NCI-H146 (cell line): ENCODE measurements around the gene CYP51A1.
"Not testable (repeated sequence)": the region's sequence is repeated elsewhere in the genome, so short reads cannot be mapped to it uniquely, and the experiment has no call there.

Experiments used
- DNase-seq: peaks from one replicate; lab custom pipeline; 2025; lab: John Stamatoyannopoulos, UW

CYP51A1 gene

DNA sequence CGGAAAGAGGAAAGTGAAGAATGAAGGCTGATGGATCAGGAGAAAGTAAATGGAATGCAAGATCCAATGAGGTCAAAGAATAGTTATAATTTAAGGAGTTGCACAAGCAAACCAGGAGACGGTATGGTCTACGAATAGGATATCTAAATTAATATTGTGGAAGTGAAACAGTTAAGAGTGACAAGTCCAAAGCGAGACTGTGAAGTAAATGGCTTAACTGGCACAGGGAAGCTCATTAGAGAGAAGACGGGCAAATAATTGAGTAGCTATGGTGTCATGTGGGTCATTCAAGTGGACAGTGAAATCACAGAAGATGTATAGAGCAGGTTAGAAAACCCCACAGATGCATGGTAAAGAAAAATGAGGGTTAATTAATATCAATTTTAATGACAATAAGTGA, 3.2 kb downstream of the CYP51A1 start:
- DNase-seq, result no peak

- no peak for DNase-seq
Measured at GRCh38 chr7:92121681-92122080, 12.6 kb downstream of the CYP51A1 start.

DNA sequence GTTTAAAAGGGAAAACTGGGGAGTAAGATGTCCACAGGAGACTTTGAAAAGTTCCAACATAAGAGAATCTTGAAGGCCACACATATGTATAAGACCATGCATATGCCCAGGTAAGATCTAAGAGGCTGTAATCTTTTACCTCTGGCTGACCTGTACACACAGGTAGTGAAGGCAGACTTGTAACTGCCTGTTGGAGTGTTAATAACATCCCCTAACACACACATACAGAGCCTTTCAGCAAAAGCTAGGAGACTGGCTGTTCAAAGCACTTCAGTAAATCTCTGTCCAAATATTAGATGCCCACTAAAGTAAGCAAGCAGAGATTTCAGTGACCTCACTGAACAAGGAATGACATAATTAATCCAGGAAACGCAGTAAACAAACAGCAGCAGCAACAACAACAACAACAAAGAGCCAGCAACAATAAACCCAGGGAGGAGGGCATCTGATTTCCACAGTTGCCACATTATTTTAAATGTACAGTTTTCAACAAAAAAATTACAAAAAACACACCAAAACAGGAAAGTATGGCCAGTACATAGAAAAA, 15.0 kb downstream of the CYP51A1 start:
- DNase-seq, result no peak

GRCh38 chr7:92116949-92117348, 17.3 kb downstream of the CYP51A1 start:
- no peak for DNase-seq

DNA sequence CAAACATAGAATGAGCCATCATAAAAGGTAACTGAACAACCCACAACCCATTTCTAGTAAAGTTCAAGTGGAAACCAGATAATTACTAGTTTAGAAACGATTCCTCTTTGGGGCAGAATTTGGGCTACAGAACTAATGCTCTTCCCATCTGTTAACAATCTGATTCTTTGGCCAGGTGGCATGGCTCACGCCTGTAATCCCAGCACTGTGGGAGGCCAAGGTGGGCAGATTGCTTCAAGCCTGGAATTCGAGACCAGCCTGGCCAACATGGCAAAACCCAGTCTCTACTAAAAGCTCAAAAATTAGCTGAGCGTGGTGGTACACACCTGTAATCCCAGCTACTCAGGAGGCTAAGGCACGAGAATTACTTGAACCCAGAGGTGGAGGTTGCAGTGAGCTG, 18.5 kb downstream of the CYP51A1 start:
- no peak for DNase-seq

- DNase-seq, result no peak
Measured at GRCh38 chr7:92110857-92111256, 23.4 kb downstream of the CYP51A1 start.

- DNase-seq, result no peak
Measured at GRCh38 chr7:92108821-92109220, 25.5 kb downstream of the CYP51A1 start.

DNA sequence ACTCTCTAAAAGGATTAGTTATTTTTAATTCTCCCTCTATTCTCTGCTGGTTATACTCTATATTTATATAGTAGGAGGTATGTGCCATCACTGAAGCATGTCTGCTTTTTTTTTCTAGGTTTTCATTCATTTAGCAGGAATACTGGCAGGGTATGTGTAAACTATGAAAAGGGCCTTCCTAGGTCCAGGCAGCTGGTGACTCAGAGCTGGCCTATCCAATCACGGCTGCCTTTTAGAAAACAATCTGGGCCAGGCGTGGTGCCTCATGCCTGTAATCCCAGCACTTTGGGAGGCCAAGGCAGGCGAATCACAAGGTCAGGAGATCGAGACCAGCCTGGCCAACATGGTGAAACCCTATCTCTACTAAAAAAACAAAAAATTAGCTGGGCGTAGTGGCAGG, 31.4 kb downstream of the CYP51A1 start:
- DNase-seq, result not testable (repeated sequence)

- no peak for DNase-seq
Measured at GRCh38 chr7:92100534-92100933, 33.7 kb downstream of the CYP51A1 start.

DNA sequence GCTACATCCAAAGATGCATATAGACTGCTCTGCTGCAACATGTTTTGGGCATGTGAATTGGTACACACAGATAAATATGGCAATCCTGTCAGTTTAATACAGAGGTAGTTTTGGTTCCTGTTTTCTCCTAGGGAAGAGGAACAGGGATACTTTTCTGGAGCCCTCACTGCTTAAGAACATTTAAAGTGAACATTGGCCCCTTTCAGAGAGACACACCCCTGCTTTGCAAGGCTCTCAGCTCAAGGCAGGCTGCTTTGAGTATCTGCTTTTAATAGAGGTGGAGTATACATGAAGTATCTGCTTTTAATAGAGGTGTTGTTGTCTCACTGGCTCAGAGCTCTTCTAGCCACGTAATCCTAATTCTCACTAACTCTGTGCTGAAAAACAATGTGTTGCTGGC, 38.9 kb downstream of the CYP51A1 start:
- DNase-seq, result no peak

DNA sequence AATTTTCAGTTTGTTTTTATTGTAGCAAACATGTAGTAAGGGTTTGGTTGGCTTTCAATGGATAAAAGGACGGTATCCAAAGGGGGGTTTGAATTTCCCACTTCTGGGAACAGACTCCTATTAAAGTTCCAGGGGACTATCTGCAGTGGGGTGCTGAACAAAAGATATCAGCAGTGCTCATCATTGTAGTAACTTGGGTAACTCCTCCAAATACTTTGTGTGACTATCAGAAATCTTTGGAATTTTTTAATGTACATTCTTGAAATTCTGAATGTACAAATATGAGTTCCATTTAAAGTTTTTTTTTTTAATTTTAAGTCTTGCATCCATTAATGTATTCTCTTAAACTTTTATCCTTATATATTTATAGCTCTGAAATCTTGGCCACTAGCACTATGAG, 42.1 kb downstream of the CYP51A1 start:
- DNase-seq, result no peak

GRCh38 chr7:92088266-92088665, 46.0 kb downstream of the CYP51A1 start:
- DNase-seq, result no peak

DNA sequence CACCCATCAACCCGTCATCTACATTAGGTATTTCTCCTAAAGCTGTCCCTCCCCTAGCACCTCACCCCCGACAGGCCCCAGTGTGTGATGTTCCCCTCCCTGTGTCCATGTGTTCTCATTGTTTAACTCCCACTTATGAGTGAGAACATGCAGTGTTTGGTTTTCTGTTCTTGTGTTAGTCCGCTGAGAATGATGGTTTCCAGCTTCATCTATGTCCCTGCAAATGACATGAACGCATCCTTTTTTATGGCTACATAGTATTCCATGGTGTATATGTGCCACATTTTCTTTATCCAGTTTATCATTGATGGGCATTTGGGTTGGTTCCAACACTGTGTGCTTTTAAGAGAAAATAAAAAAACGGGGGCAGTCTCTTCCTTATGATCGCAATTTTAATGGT, 50.4 kb downstream of the CYP51A1 start:
- DNase-seq, result not testable (repeated sequence)

DNA sequence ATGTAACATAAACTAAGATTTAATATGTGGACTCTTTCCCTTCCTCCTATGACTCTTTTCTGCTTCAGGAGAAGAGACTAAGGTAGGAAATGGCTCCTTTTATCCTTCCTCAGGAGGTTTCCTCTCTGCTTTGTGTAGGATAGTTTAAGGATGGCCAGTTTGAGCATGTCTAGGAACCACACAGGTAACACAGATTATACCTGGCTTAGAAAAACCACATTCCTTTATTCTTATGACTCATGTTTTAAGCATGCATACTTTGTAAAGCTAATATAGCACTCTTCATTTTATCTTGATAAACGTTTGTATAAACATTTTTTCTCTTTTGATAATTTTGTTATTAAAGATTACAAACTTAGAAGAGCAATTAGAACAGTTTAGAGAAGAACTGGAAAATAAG, 57.8 kb downstream of the CYP51A1 start:
- no peak for DNase-seq

DNA sequence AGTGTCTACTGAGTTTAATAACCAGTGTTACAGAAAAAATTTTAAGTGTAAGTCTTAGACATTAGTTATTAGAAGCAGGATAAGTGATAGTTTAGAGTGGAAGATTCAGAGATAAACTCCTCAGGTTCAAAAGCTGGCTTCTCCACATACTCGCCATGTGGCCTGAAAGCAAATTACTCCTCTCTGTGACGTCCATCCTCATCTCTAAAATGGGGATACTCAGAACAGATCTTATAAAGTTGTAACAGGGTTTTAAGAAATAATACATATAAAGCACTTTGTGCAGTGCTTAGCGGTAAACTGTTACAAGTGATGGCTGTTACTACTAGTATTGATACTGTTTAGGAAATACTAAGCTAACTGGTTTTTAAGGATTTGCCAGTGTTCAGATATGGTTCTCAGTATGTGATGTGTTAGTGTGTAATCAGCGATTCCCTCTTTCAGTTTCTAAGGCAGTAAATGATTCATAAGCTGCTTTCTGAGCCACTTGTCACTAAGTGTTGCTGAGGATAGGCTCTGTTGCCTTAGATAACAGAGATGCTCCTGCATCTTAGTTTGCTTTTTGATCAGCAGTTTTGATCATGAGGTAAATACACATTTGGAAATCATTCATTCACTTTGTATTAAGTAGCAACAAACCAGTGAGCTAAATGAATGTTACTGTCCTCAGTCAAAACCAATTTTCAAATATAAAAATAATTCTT, 58.7 kb downstream of the CYP51A1 start:
- no peak for DNase-seq

GRCh38 chr7:92072708-92073107, 61.6 kb downstream of the CYP51A1 start:
- DNase-seq, result no peak

- no peak for DNase-seq
Measured at GRCh38 chr7:92072121-92072520, 62.2 kb downstream of the CYP51A1 start.

GRCh38 chr7:92071032-92071431, 63.2 kb downstream of the CYP51A1 start:
- DNase-seq, result no peak

DNA sequence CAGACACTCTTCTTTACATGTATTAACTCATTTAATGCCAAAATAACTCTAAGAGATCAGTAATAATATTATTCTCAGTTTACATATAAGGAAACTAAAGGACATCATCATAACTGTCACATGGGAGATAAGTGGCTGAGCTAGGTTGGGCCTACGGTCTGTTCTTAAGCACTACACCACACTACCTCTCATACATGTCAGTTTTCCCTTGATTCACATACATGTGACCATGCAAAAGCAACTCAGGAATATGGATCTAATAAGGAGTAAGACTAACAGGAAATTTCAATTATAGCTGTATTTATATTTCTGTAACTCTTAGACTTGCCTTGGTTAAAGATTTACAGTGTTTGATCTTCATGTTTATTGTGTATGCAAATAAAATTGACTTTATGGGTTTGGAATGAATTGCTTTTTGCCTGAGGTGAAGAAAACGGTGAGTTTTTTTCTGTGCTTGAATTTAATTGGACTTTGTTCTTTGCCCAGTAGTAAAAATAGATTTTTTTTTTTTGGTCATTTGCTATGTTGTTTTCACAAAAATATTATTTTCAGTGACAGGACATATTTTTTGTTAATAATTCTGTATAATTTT, 69.7 kb downstream of the CYP51A1 start:
- no peak for DNase-seq
